H1 (cell line): ENCODE results near the gene STEAP4. TPM values are rescaled to one million over a fixed set of nuclear protein-coding genes. Genes with fewer than 3 reads are reported as not detected.

ENCODE experiments used
- CTCF ChIA-PET: fragments of 300-600 bp; sonication (Branson Sonifier 250); formaldehyde crosslinking; loops from one replicate; lab custom pipeline; 2021; ENCODE audit not compliant: partially characterized antibody; lab: Charles Lee
- POLR2A ChIA-PET: fragments of 300-600 bp; sonication (Branson Sonifier 250); formaldehyde crosslinking; loops from one replicate; lab custom pipeline; 2021; ENCODE audit warnings: inconsistent platforms; ENCODE audit not compliant: partially characterized antibody; lab: Charles Lee
- DNase-seq, 2 experiments: peaks; one replicate each; pipeline versions ENCODE4 v3.0.0 to v3.0.0-alpha.2; 2010 to 2022; ENCODE audit warnings: low spot score in 2 of 2, low read depth in 1 of 2, mixed read lengths in 1 of 2
- FAIRE-seq: peaks from 2 replicates; lab custom pipeline; 2011; peaks lifted over from hg19 to GRCh38; lab: Jason Lieb, UNC
- H2AFZ ChIP-seq: 2 replicates; pipeline ENCODE4 v1.8.1; 2012; ENCODE audit warnings: low read length, inconsistent platforms
- H2AK5ac ChIP-seq: 2 replicates; pipeline ENCODE4 v1.6.1; 2013; ENCODE audit warnings: low read depth, low read length
- H2BK120ac ChIP-seq: replicated peaks from 2 replicates; pipeline ENCODE3; 2013; ENCODE audit warnings: low read depth, low read length, inconsistent platforms
- H2BK12ac ChIP-seq: 2 replicates; pipeline ENCODE4 v1.6.1; 2013; ENCODE audit warnings: low read depth, low read length
- H2BK15ac ChIP-seq: 2 replicates; pipeline ENCODE4 v1.6.1; 2013; ENCODE audit warnings: low read length
- H2BK20ac ChIP-seq: 2 replicates; pipeline ENCODE4 v1.6.1; 2013; ENCODE audit warnings: low read length
- H2BK5ac ChIP-seq: 2 replicates; pipeline ENCODE4 v1.6.1; 2013; ENCODE audit warnings: low read depth, low read length
- H3K14ac ChIP-seq: 2 replicates; pipeline ENCODE4 v1.6.1; 2013; ENCODE audit warnings: inconsistent platforms; ENCODE audit not compliant: insufficient read length
- H3K18ac ChIP-seq: 2 replicates; pipeline ENCODE4 v1.6.1; 2013; ENCODE audit warnings: low read length; ENCODE audit errors: extremely low read depth
- H3K23ac ChIP-seq: 2 replicates; pipeline ENCODE4 v1.6.1; 2013; ENCODE audit warnings: inconsistent platforms; ENCODE audit not compliant: insufficient read length
- H3K23me2 ChIP-seq: 2 replicates; pipeline ENCODE4 v1.6.1; 2013; ENCODE audit warnings: low read depth, low read length
- H3K27ac ChIP-seq: 2 replicates; pipeline ENCODE4 v1.6.1; 2011; ENCODE audit warnings: low read depth, low read length, inconsistent platforms
- H3K27me3 ChIP-seq, 4 experiments: replicated peaks in 1 of 4; 1 replicate in 1 of 4; 2 replicates in 3 of 4; pipeline versions ENCODE4 v1.6.1 to v1.8.1; 2011 to 2013; ENCODE audit warnings: low read length in 3 of 4, mild to moderate bottlenecking in 3 of 4, inconsistent platforms in 2 of 4, mixed read lengths in 2 of 4, moderate library complexity in 1 of 4; ENCODE audit not compliant: control insufficient read depth in 3 of 4, insufficient read depth in 3 of 4; ENCODE audit errors: extremely low read depth in 1 of 4
- H3K36me3 ChIP-seq, 4 experiments: 2 replicates each; pipeline versions ENCODE4 v1.6.1 to v1.8.1; 2011 to 2013; ENCODE audit warnings: mild to moderate bottlenecking in 4 of 4, low read length in 3 of 4, moderate library complexity in 2 of 4, control low read depth in 1 of 4, inconsistent platforms in 1 of 4; ENCODE audit not compliant: insufficient read depth in 4 of 4, control insufficient read depth in 2 of 4
- H3K4ac ChIP-seq: replicated peaks from 2 replicates; pipeline ENCODE3; 2013; ENCODE audit warnings: low read length, low read depth, mixed read lengths, inconsistent platforms; ENCODE audit not compliant: insufficient read length
- H3K4me1 ChIP-seq, 4 experiments: replicated peaks in 1 of 4; 1 replicate in 1 of 4; 2 replicates in 3 of 4; pipeline versions ENCODE4 v1.6.1 to v1.8.1; 2011 to 2013; ENCODE audit warnings: low read length in 3 of 4, inconsistent platforms in 2 of 4, mixed read lengths in 1 of 4; ENCODE audit not compliant: insufficient read depth in 4 of 4, control insufficient read depth in 3 of 4
- H3K4me2 ChIP-seq, 2 experiments: 2 replicates each; pipeline versions ENCODE4 v1.6.1 to v1.8.1; 2011 to 2013; ENCODE audit warnings: low read depth in 2 of 2, low read length in 2 of 2, control low read depth in 1 of 2, inconsistent platforms in 1 of 2, mild to moderate bottlenecking in 1 of 2; ENCODE audit not compliant: insufficient read depth in 1 of 2
- H3K4me3 ChIP-seq, 4 experiments: fragments of 200-600, 300-600 bp in 1 of 4; sonication (generic), shearing (Covaris generic), sonication (Bioruptor Twin) in 1 of 4; 2 replicates each; pipeline versions ENCODE4 v1.5.1 to v1.8.1; 2011 to 2016; ENCODE audit warnings: low read length in 4 of 4, low read depth in 3 of 4, control low read depth in 2 of 4, inconsistent platforms in 2 of 4, mild to moderate bottlenecking in 2 of 4, mixed read lengths in 1 of 4, moderate library complexity in 1 of 4; ENCODE audit not compliant: insufficient read depth in 2 of 4; ENCODE audit errors: extremely low read depth in 1 of 4
- H3K56ac ChIP-seq: replicated peaks from 2 replicates; pipeline ENCODE3; 2013; ENCODE audit warnings: low read depth, mild to moderate bottlenecking, mixed read lengths, low read length, inconsistent platforms; ENCODE audit not compliant: insufficient read length
- H3K79me1 ChIP-seq: 2 replicates; pipeline ENCODE4 v1.6.1; 2013; ENCODE audit warnings: low read depth, low read length, control low read depth
- H3K79me2 ChIP-seq, 2 experiments: 2 replicates each; pipeline versions ENCODE4 v1.6.1 to v1.8.1; 2012 to 2013; ENCODE audit warnings: low read length in 2 of 2, mild to moderate bottlenecking in 2 of 2, inconsistent platforms in 1 of 2; ENCODE audit not compliant: insufficient read depth in 2 of 2, control insufficient read depth in 1 of 2
- H3K9ac ChIP-seq, 4 experiments: replicated peaks in 1 of 4; 1 replicate in 1 of 4; 2 replicates in 3 of 4; pipeline versions ENCODE4 v1.6.1 to v1.8.1; 2011 to 2013; ENCODE audit warnings: low read depth in 3 of 4, low read length in 3 of 4, control low read depth in 2 of 4, mild to moderate bottlenecking in 2 of 4, moderate library complexity in 2 of 4, inconsistent platforms in 1 of 4; ENCODE audit errors: extremely low read depth in 1 of 4
- H3K9me3 ChIP-seq, 2 experiments: 2 replicates each; pipeline versions ENCODE4 v1.6.1 to v1.8.1; 2012 to 2013; ENCODE audit warnings: mild to moderate bottlenecking in 2 of 2, moderate library complexity in 2 of 2, control low read depth in 1 of 2, inconsistent platforms in 1 of 2, low read depth in 1 of 2, low read length in 1 of 2, mixed read lengths in 1 of 2; ENCODE audit not compliant: insufficient read depth in 2 of 2
- H4K20me1 ChIP-seq, 2 experiments: replicated peaks in 1 of 2; 2 replicates each; pipeline versions ENCODE3 to v1.8.1; 2011 to 2013; ENCODE audit warnings: inconsistent platforms in 2 of 2, low read length in 2 of 2, mild to moderate bottlenecking in 1 of 2; ENCODE audit not compliant: insufficient read depth in 2 of 2, control insufficient read depth in 1 of 2
- H4K5ac ChIP-seq: 2 replicates; pipeline ENCODE4 v1.6.1; 2013; ENCODE audit warnings: low read length, low read depth, mixed read lengths, inconsistent platforms; ENCODE audit not compliant: insufficient read length
- H4K8ac ChIP-seq: 2 replicates; pipeline ENCODE4 v1.8.0; 2013; ENCODE audit warnings: mild to moderate bottlenecking, moderate library complexity, low read length, inconsistent platforms; ENCODE audit not compliant: insufficient read depth; ENCODE audit errors: extremely low read depth
- H4K91ac ChIP-seq: replicated peaks from 2 replicates; pipeline ENCODE3; 2013; ENCODE audit warnings: low read length, mixed read lengths, inconsistent platforms; ENCODE audit not compliant: insufficient read length
- CHD2 ChIP-seq: IDR thresholded peaks from 2 replicates; pipeline ENCODE4 v1.6.1; 2012; ENCODE audit warnings: low read length, improper control_type of control experiment
- EP300 ChIP-seq, 2 experiments: IDR thresholded peaks; 1 replicate in 1 of 2; 2 replicates in 1 of 2; pipeline ENCODE4 v1.6.1; 2011 to 2012; ENCODE audit warnings: low read depth in 2 of 2, low read length in 2 of 2, mild to moderate bottlenecking in 2 of 2, borderline replicate concordance in 1 of 2, inconsistent platforms in 1 of 2, moderate library complexity in 1 of 2
- NANOG ChIP-seq: IDR thresholded peaks from 2 replicates; pipeline ENCODE4 v1.6.1; 2011; ENCODE audit warnings: low read length, low read depth, mild to moderate bottlenecking, inconsistent platforms; ENCODE audit not compliant: insufficient read depth, poor library complexity, severe bottlenecking
- PHF8 ChIP-seq: fragments of 200-600 bp; sonication (generic); conservative IDR thresholded peaks from 2 replicates; pipeline ENCODE4 v1.7.1; 2012; ENCODE audit warnings: low read depth, mild to moderate bottlenecking, inconsistent platforms, low read length, moderate library complexity
- POU5F1 ChIP-seq: IDR thresholded peaks from 2 replicates; pipeline ENCODE4 v1.6.1; 2011; ENCODE audit warnings: low read depth, mild to moderate bottlenecking, low read length, moderate library complexity
- RBBP5 ChIP-seq: IDR thresholded peaks from 2 replicates; pipeline ENCODE4 v1.7.1; 2012; ENCODE audit warnings: low read depth, mild to moderate bottlenecking, inconsistent platforms, low read length, moderate library complexity, borderline replicate concordance
- RXRA ChIP-seq: IDR thresholded peaks from 2 replicates; pipeline ENCODE4 v1.6.1; 2011; ENCODE audit warnings: low read depth, mild to moderate bottlenecking, low read length, moderate library complexity; ENCODE audit not compliant: insufficient read depth
- SP4 ChIP-seq: IDR thresholded peaks from 2 replicates; pipeline ENCODE4 v1.6.1; 2012; ENCODE audit warnings: low read length, inconsistent platforms
- SRF ChIP-seq: IDR thresholded peaks from 2 replicates; pipeline ENCODE4 v1.6.1; 2011; ENCODE audit warnings: mild to moderate bottlenecking, low read depth, low read length, moderate library complexity
- TAF7 ChIP-seq: optimal IDR thresholded peaks from 2 replicates; pipeline ENCODE3; 2011; ENCODE audit warnings: low read depth, mild to moderate bottlenecking, inconsistent platforms, low read length, moderate library complexity, borderline replicate concordance
- YY1 ChIP-seq: IDR thresholded peaks from 2 replicates; pipeline ENCODE4 v1.6.1; 2011; ENCODE audit warnings: low read depth, mild to moderate bottlenecking, low read length
- ZNF274 ChIP-seq: IDR thresholded peaks from 2 replicates; pipeline ENCODE4 v1.7.0; 2012; ENCODE audit warnings: low read length, borderline replicate concordance; ENCODE audit errors: extremely low read depth
- WGBS, 2 experiments: shearing (Covaris generic) in 1 of 2; methylation state at CpG; one replicate each; pipeline versions ENCODE4 v1.1.6 to v1.1.7; 2013 to 2015; ENCODE audit warnings: low lambda C conversion rate in 2 of 2, mixed read lengths in 2 of 2, inconsistent platforms in 1 of 2, low coverage in 1 of 2, missing lambda C conversion rate in 1 of 2; ENCODE audit not compliant: insufficient replicate concordance in 2 of 2, insufficient coverage in 1 of 2, insufficient read length in 1 of 2; ENCODE audit errors: extremely low coverage in 1 of 2, missing lambda C conversion rate in 1 of 2; 5-methylcytosine and 5-hydroxymethylcytosine counted together
- polyA plus RNA-seq, 7 experiments: library from polyadenylated mRNA; depleted of rRNA in 3 of 7; stranded (reverse) in 5 of 7; unstranded in 2 of 7; fragments of >200 nt in 5 of 7; fragments of 200-250 nt in 2 of 7; gene quantifications; 1 replicate in 5 of 7; 2 replicates in 1 of 7; 4 replicates in 1 of 7; pipeline versions ENCODE4 v1.2.1 to v1.2.3, GENCODE V29; 2011 to 2013; ENCODE audit warnings: missing spikeins in 2 of 7, mixed read lengths in 2 of 7
- total RNA-seq: library from RNA; stranded (reverse); fragmentation: NEBNext Ultra II Directional; extraction: Animal tissue kit (Norgen Biotek cat#: 25700); gene quantifications from 2 replicates; pipeline ENCODE4 v1.2.1, GENCODE V29; 2021

The STEAP4 gene
- total and polyA plus RNA-seq, 2 of the 8 experiments (the other 6 are each of a cell fraction or from before 2014, with no cell fraction given), result under 0.01 TPM; not detected in 1

- Histone ChIP-seq H4K8ac (no peak overlapping the region), H4K20me1 (no peaks in the 10 kb centered on the region), H3K36me3 (no peaks in the 10 kb centered on the region), H2BK120ac (no peak overlapping the region), H2BK20ac (no peak overlapping the region), H3K14ac (no peak overlapping the region), H2BK5ac (no peak overlapping the region), H3K23ac (no peak overlapping the region), H3K4me1 (peaks cover 0 to 8% (median 2%) of the 10 kb centered on the region in 4 experiments; a peak in 4 of 7 replicates), H2BK12ac (no peak overlapping the region), H3K79me2 (no peaks in the 10 kb centered on the region), H2AFZ (no peak overlapping the region), H3K27ac (no peak overlapping the region), H3K9ac (no peak overlapping the region), H3K4me2 (no peak overlapping the region), H3K27me3 (no peaks in the 10 kb centered on the region), H3K23me2 (no peaks in the 10 kb centered on the region), H2BK15ac (no peak overlapping the region), H4K91ac (no peak overlapping the region), H3K56ac (no peak overlapping the region), H4K5ac (no peak overlapping the region), H3K18ac (no peak overlapping the region), H3K79me1 (no peaks in the 10 kb centered on the region), H3K9me3 (no peaks in the 10 kb centered on the region), H3K4me3 (no peak overlapping the region), H2AK5ac (no peak overlapping the region), H3K4ac (no peak overlapping the region)
- FAIRE-seq, result no peak
- ChIA-PET CTCF (interaction anchor here (0.8 to 3.8 kb wide), 10 partner anchors 10 to 67 kb away, joined by 3 to 22 read pairs (median 5); no protein-coding TSS in a partner anchor), POLR2A (no interaction called here)
- WGBS, 2 experiments, result 73% methylated on average over 7 of the region's 7 CpGs; no CpG with 5 or more reads in 1 of the 2 experiments
- DNase-seq, result no peak
- no peak for TF ChIP-seq ZNF274
- no peak for TF ChIP-seq TAF7
- TF ChIP-seq RXRA, result no peak
- TF ChIP-seq RBBP5, result no peak
- no peak for TF ChIP-seq EP300 (IDR thresholded peaks at IDR 0.05; ENCODE audit: borderline replicate concordance in 1 of 2, low read depth in 2 of 2, low read length in 2 of 2)
- TF ChIP-seq CHD2, result no peak
- no peak for TF ChIP-seq NANOG
- no peak for TF ChIP-seq PHF8
- no peak for TF ChIP-seq SP4
- TF ChIP-seq YY1, result no peak
- TF ChIP-seq POU5F1, result no peak
- TF ChIP-seq SRF, result no peak
Measured at GRCh38 chr7:88347090-88347489, 40.4 kb upstream of the STEAP4 start.
